PFSK-1 (cell line): Measurements from ENCODE around the gene C1QL4.

Experiments used
- POLR2AphosphoS5 ChIP-seq: IDR thresholded peaks from 2 replicates; pipeline ENCODE4 v1.6.1; 2012; ENCODE audit warnings: low read depth, mild to moderate bottlenecking, control low read depth, low read length, moderate library complexity
- SIN3A ChIP-seq: IDR thresholded peaks from 2 replicates; pipeline ENCODE4 v1.6.1; 2012; ENCODE audit warnings: mild to moderate bottlenecking, low read length, moderate library complexity, borderline replicate concordance; ENCODE audit not compliant: insufficient read depth

- no peak for TF ChIP-seq SIN3A
- TF ChIP-seq POLR2AphosphoS5 = no peak
Observed at GRCh38 chr12:49330032-49330619, 6.9 kb downstream of the C1QL4 start.
